ENCODE results near the gene STYXL1. TPM values are rescaled to one million over a fixed set of nuclear protein-coding genes. Genes with fewer than 3 reads are reported as not detected.

STYXL1 gene
- total RNA-seq, 1 experiment from 2014 or later: 49.3 TPM

DNA sequence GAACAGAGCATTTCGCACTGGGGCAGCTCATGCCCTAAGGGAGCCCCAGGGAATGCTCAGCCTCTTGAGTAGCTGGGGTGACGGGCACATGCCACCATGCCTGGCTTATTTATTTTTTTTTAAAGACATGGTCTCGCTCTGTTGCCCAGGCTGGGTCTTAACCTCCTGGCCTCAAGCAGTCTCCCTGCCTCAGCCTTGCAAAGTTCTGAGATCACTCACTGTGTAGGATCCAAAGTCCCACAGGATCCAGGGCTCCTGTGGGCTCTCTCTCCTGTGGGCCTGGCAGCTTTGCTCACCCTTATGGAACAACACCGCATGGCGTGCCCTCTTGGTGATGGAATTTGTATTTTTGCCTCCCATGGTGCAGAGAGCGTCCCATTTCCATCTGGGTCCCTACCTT is 87.4 kb downstream of the STYXL1 start:
- DNase-seq (ENCODE audit: unreplicated experiment): no peak
- intact Hi-C loops (cut with micrococcal nuclease): no loop called here
- no peaks in the 10 kb centered on the region for H3K4me1 Mint-ChIP-seq (ENCODE audit: insufficient read depth, unreplicated experiment)
- H3K9me3 Mint-ChIP-seq (ENCODE audit: unreplicated experiment): no peaks in the 10 kb centered on the region
- no peaks in the 10 kb centered on the region for H3K27me3 Mint-ChIP-seq (ENCODE audit: insufficient read depth, unreplicated experiment)
- no peak overlapping the region for H3K4me3 Mint-ChIP-seq (ENCODE audit: unreplicated experiment)
- peaks cover 44% of the 10 kb centered on the region for H3K36me3 Mint-ChIP-seq (ENCODE audit: insufficient read depth, unreplicated experiment)
- ChIA-PET CTCF (interaction anchor here (0.6 to 1.6 kb wide), 3 partner anchors 15 to 96 kb away, joined by 3 to 4 read pairs (median 4); no protein-coding TSS in a partner anchor), POLR2A (no interaction called here)
- no TSS peak for BruUV-seq (replicated peaks)
- TF ChIP-seq, protein P1, sequence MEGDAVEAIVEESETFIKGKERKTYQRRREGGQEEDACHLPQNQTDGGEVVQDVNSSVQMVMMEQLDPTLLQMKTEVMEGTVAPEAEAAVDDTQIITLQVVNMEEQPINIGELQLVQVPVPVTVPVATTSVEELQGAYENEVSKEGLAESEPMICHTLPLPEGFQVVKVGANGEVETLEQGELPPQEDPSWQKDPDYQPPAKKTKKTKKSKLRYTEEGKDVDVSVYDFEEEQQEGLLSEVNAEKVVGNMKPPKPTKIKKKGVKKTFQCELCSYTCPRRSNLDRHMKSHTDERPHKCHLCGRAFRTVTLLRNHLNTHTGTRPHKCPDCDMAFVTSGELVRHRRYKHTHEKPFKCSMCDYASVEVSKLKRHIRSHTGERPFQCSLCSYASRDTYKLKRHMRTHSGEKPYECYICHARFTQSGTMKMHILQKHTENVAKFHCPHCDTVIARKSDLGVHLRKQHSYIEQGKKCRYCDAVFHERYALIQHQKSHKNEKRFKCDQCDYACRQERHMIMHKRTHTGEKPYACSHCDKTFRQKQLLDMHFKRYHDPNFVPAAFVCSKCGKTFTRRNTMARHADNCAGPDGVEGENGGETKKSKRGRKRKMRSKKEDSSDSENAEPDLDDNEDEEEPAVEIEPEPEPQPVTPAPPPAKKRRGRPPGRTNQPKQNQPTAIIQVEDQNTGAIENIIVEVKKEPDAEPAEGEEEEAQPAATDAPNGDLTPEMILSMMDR (IDR thresholded peaks at IDR 0.05; ENCODE audit: unreplicated experiment): no peak
- H3K27ac Mint-ChIP-seq (ENCODE audit: low read depth, unreplicated experiment): no peak overlapping the region

DNA sequence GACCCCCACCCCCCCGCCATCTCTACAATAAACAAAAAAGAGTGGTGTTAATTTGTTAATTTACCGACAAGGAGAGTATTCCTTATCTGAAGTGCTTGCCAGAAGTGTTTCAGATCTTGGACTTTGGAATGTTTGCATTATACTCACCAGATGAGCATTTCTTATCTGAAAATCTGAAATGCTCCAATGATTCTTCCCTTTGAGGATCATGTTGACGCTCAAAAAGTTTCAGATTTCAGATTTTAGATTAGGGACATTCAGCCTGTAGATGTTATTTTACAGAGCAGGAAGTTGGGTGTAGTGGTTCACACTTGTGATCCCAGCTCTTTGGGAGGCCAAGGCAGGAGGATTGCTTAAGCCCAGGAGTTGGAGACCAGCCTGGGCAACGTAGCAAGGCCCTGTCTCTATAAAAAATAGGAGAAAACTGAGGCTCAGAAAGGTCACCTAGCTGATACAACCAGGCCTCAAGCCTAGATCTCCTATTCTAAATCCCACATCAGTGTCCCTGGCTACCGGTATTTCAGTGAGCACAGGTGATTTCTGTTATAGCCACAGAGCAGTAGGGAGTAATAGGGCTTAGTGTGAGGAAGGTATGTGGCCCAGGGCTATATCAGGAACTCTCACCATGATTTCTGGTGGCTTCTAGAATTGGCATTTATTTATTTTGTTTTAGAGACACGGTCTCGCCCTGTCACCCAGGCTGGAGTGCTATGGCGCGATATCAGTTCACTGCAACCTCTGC is 88.8 kb downstream of the STYXL1 start:
- POLR2A ChIA-PET: no interaction called here
- peaks cover 43% of the 10 kb centered on the region for H3K36me3 Mint-ChIP-seq (ENCODE audit: insufficient read depth, unreplicated experiment)
- CTCF ChIA-PET: no interaction called here
- H3K27me3 Mint-ChIP-seq (ENCODE audit: insufficient read depth, unreplicated experiment): no peaks in the 10 kb centered on the region
- TF ChIP-seq, protein P1 (IDR thresholded peaks at IDR 0.05; ENCODE audit: unreplicated experiment): no peak
- DNase-seq (ENCODE audit: unreplicated experiment): no peak
- H3K4me3 Mint-ChIP-seq (ENCODE audit: unreplicated experiment): no peak overlapping the region
- no peaks in the 10 kb centered on the region for H3K9me3 Mint-ChIP-seq (ENCODE audit: unreplicated experiment)
- intact Hi-C loops (cut with micrococcal nuclease): no loop called here
- H3K27ac Mint-ChIP-seq (ENCODE audit: low read depth, unreplicated experiment): no peak overlapping the region
- no TSS peak for BruUV-seq (replicated peaks)
- H3K4me1 Mint-ChIP-seq (ENCODE audit: insufficient read depth, unreplicated experiment): no peaks in the 10 kb centered on the region

DNA sequence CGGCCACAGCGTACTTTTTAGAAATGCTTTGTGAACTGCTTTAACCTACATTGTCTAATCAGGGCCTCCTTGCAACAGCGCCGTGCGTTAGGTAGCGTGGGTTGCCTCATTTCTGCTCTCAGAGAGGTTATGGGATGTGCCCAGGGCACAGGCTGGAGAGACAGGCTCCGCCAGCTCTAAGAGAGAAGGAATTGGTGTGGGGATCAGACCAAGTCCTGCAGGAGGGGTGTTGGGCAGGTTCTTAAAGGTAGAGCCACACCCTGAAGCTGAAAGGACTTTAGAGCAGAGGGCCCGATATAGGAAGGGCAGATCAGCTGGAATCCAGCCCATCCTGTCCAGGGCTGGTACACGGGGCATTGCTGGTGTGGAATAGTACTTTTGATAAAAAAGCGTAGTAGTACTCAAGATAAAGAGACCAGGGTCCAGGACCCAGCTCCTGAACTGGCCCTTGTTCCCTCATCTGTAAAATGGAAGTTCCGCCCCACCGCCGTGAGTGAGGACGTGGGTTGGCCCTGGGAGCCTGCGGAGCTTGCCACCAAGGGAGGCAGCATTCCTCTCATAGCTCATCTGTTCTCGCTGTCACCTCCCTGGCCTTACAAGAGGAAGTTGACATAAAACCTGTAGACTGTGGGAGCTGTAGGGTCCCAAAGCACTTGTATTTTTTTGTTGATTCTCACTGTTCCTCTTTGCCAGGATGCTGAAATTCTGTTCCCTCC is 90.6 kb downstream of the STYXL1 start:
- intact Hi-C loops (cut with micrococcal nuclease): no loop called here
- CTCF ChIA-PET: no interaction called here
- H3K27me3 Mint-ChIP-seq (ENCODE audit: insufficient read depth, unreplicated experiment): no peaks in the 10 kb centered on the region
- H3K4me3 Mint-ChIP-seq (ENCODE audit: unreplicated experiment): no peak overlapping the region
- no peak for DNase-seq (ENCODE audit: unreplicated experiment)
- TF ChIP-seq, protein P1 (IDR thresholded peaks at IDR 0.05; ENCODE audit: unreplicated experiment): no peak
- peaks cover 37% of the 10 kb centered on the region for H3K36me3 Mint-ChIP-seq (ENCODE audit: insufficient read depth, unreplicated experiment)
- no peaks in the 10 kb centered on the region for H3K4me1 Mint-ChIP-seq (ENCODE audit: insufficient read depth, unreplicated experiment)
- BruUV-seq (replicated peaks): no TSS peak
- POLR2A ChIA-PET: interaction anchor here (0.6 kb wide), 1 partner anchor 10 kb away, joined by 3 read pairs; no protein-coding TSS in a partner anchor
- H3K27ac Mint-ChIP-seq (ENCODE audit: low read depth, unreplicated experiment): no peak overlapping the region
- H3K9me3 Mint-ChIP-seq (ENCODE audit: unreplicated experiment): no peaks in the 10 kb centered on the region

DNA sequence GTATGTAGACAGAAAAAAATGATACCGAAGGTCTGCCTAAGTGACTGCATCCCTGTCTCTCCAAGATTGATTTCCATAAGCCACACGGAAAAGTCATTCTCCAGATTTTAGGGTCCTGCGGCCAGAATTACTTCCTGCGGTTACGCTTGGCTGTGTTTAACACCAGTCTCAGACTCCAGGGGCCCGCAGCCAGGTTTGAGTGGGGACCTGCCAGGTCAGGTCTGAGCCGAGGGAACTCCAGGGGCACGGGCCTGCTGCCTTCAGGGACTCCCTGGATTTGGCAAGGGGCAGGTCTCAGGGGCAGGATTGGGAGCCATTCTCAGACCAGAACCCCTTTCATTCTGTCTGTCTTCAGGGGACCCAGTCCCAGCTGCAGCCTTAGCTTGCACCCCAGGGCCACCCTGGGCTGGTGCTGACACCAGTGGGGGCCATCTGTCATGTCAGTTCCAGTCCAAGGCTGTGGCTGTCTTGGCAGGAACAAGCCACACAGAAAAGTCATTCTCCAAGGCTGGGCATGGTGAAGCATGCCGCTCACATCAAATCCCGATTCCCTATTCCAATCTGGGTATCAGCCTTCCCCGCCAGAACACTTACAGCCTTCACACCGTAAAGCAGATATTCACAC is 92.4 kb downstream of the STYXL1 start:
- no peak overlapping the region for H3K4me3 Mint-ChIP-seq (ENCODE audit: unreplicated experiment)
- H3K27ac Mint-ChIP-seq (ENCODE audit: low read depth, unreplicated experiment): no peak overlapping the region
- no peaks in the 10 kb centered on the region for H3K4me1 Mint-ChIP-seq (ENCODE audit: insufficient read depth, unreplicated experiment)
- no peaks in the 10 kb centered on the region for H3K9me3 Mint-ChIP-seq (ENCODE audit: unreplicated experiment)
- intact Hi-C loops (cut with micrococcal nuclease): no loop called here
- BruUV-seq (replicated peaks): no TSS peak
- TF ChIP-seq, protein P1 (IDR thresholded peaks at IDR 0.05; ENCODE audit: unreplicated experiment): no peak
- ChIA-PET CTCF (no interaction called here), POLR2A (no interaction called here)
- DNase-seq (ENCODE audit: unreplicated experiment): no peak
- peaks cover 31% of the 10 kb centered on the region for H3K36me3 Mint-ChIP-seq (ENCODE audit: insufficient read depth, unreplicated experiment)
- H3K27me3 Mint-ChIP-seq (ENCODE audit: insufficient read depth, unreplicated experiment): no peaks in the 10 kb centered on the region
